ENCODE data around the gene DYRK2.

The DYRK2 gene

DNA sequence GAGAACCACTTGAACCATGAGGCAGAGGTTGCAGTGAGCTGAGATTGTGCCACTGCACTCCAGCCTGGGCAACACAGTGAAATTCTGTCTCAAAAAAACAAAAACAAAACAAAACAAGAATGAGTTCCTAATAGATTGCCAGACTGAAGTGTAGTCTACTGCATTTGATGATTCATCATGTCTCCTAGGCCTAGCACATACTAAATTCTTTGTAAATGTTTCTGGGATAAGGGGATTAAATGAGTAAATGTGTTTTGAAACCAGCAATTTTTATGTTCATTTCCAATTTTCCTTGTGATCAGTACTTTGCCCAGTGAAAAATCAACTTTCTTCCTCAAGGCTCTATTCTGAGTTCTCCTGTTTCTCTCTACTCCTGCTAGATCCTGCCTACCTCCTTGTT is 2.9 kb upstream of the DYRK2 start:
- no peak overlapping the region for H3K9ac ChIP-seq (ENCODE audit: low read depth, low read length)
- no peak overlapping the region for H3K27ac ChIP-seq (ENCODE audit: low read depth, low read length)
- H3K4me1 ChIP-seq (ENCODE audit: control insufficient read depth, insufficient read depth, low read length): peaks cover 11% of the 10 kb centered on the region
- H3K27me3 ChIP-seq (ENCODE audit: control insufficient read depth, insufficient read depth, low read length): no peaks in the 10 kb centered on the region
- no peak overlapping the region for H3K4me3 ChIP-seq (ENCODE audit: low read depth, low read length)
- no peaks in the 10 kb centered on the region for H3K36me3 ChIP-seq (ENCODE audit: control insufficient read depth, insufficient read depth, low read length)
- no peaks in the 10 kb centered on the region for H3K9me3 ChIP-seq (ENCODE audit: control insufficient read depth, insufficient read depth, low read length)

DNA sequence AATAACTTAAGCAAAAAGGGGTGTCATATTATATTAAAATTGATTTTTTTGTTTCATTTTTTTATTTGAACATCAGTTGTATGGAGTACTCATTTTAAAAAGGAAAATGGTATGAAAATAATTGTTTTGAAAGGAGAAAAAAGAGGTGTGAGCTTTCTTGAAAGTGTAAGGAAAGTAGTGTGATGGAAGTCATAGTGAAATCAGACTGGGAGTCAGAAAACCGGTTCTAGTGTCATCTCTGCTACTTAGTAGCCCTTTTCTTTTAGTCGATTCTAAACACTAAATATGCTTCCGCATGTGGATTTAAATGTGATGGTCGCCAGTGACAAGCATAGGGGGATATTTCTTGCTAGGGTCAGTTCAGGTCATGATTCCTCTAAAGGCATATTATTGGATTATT is 1.8 kb upstream of the DYRK2 start:
- H3K27ac ChIP-seq (ENCODE audit: low read depth, low read length): no peak overlapping the region
- H3K36me3 ChIP-seq (ENCODE audit: control insufficient read depth, insufficient read depth, low read length): peaks cover 10% of the 10 kb centered on the region
- H3K4me3 ChIP-seq (ENCODE audit: low read depth, low read length): no peak overlapping the region
- no peaks in the 10 kb centered on the region for H3K27me3 ChIP-seq (ENCODE audit: control insufficient read depth, insufficient read depth, low read length)
- H3K9me3 ChIP-seq (ENCODE audit: control insufficient read depth, insufficient read depth, low read length): no peaks in the 10 kb centered on the region
- no peak overlapping the region for H3K9ac ChIP-seq (ENCODE audit: low read depth, low read length)
- H3K4me1 ChIP-seq (ENCODE audit: control insufficient read depth, insufficient read depth, low read length): peaks cover 22% of the 10 kb centered on the region

DNA sequence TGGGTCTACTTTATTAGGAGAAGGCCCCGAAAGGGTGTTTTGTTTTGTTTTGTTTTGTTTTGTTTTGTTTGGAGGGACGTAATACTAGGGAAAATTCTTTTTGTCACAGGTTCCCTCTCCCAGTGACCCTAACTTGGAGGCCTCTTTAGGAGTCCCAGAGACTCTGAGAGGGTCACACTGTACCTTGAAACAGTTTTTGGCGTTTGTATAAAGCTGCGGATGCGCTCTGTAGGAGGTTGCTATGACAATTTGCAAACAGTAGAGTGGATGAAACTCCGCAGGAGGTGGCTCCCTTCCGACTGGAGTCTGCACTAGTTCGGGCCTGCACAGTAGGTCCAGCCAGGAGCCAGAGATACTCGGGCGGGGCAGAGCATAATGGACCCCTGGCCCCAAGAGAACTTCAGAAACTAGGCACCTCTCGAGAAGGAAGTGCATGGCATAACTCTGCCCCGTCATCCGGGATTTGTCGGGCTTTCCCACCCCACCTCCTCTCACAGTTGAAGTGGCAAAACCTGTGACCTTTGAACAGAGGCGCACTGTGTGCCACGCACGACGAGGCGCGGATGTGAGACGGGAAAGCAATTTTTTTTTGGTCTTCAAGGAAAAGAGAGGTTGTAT is 1.3 kb upstream of the DYRK2 start:
- H3K27ac ChIP-seq (ENCODE audit: low read depth, low read length): no peak overlapping the region
- no peaks in the 10 kb centered on the region for H3K27me3 ChIP-seq (ENCODE audit: control insufficient read depth, insufficient read depth, low read length)
- no peaks in the 10 kb centered on the region for H3K9me3 ChIP-seq (ENCODE audit: control insufficient read depth, insufficient read depth, low read length)
- peaks cover 15% of the 10 kb centered on the region for H3K36me3 ChIP-seq (ENCODE audit: control insufficient read depth, insufficient read depth, low read length)
- H3K9ac ChIP-seq (ENCODE audit: low read depth, low read length): no peak overlapping the region
- peaks cover 22% of the 10 kb centered on the region for H3K4me1 ChIP-seq (ENCODE audit: control insufficient read depth, insufficient read depth, low read length)
- peak overlapping the region; percentile 89 for H3K4me3 ChIP-seq (ENCODE audit: low read depth, low read length)

DNA sequence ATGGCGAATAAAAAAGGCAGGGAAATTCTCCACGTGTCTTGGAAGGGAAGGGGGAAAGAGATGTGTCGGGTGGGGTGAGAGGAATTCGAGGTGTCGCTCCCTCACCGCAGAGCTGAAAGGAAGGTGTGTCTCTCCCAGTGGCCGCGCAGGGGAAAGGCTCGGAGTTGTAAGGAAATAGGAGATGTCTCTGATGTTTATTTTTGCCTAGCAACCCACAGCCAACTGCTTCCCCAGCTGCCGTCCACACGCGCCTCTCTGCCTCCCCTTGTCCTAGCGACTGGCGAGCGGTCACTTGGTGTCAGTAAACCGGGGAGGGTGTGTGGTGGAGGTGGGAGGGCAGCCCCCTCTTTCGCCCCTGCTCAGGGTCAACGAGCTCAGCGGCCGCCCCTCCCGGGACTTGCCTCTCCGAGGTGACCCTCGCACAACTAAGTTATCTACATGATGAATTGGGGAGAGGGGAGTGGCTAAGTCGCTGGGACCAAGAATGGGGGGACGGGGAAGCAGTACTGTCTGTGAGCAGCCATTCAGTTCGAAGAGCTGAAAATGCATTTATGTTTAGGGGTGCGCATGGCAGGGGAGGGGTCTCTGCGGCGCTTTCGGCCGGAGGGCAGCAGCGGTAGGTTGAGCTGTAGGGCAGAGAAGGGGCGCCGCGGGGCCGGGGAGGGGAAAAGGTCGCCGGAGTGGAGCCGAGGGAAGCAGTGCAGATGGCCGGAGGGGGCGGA is 585 bp upstream of the DYRK2 start:
- Histone ChIP-seq H3K9ac (ENCODE audit: low read depth, low read length) (peak overlapping the region; percentile 56; the same call in 1 of the 2 replicates), H3K4me1 (ENCODE audit: control insufficient read depth, insufficient read depth, low read length) (peaks cover 22% of the 10 kb centered on the region), H3K36me3 (ENCODE audit: control insufficient read depth, insufficient read depth, low read length) (peaks cover 15% of the 10 kb centered on the region), H3K9me3 (ENCODE audit: control insufficient read depth, insufficient read depth, low read length) (no peaks in the 10 kb centered on the region), H3K4me3 (ENCODE audit: low read depth, low read length) (peak overlapping the region; percentile 89), H3K27ac (ENCODE audit: low read depth, low read length) (peak overlapping the region; percentile 46), H3K27me3 (ENCODE audit: control insufficient read depth, insufficient read depth, low read length) (no peaks in the 10 kb centered on the region)

DNA sequence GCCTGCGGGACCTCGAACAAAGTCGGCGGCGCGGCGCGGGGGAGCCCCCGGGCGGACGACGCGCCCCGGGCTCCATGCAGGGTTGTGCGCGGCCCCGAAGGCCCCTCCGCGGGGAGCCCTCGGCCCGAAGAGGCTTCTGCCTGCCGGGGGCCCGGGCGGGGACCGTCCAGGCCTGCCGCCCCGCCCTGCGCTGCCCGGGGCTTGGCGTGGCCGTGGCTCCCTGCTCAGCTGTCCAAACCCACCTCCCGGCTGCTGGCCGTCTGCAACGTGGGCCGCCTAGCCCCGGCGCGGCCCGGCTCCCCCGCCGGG is 670 bp downstream of the DYRK2 start:
- Histone ChIP-seq H3K27me3 (ENCODE audit: control insufficient read depth, insufficient read depth, low read length) (no peaks in the 10 kb centered on the region), H3K27ac (ENCODE audit: low read depth, low read length) (peak overlapping the region; percentile 84), H3K4me3 (ENCODE audit: low read depth, low read length) (peak overlapping the region; percentile 78), H3K9me3 (ENCODE audit: control insufficient read depth, insufficient read depth, low read length) (no peaks in the 10 kb centered on the region), H3K4me1 (ENCODE audit: control insufficient read depth, insufficient read depth, low read length) (peaks cover 22% of the 10 kb centered on the region), H3K36me3 (ENCODE audit: control insufficient read depth, insufficient read depth, low read length) (peaks cover 26% of the 10 kb centered on the region), H3K9ac (ENCODE audit: low read depth, low read length) (peak overlapping the region; percentile 90)

DNA sequence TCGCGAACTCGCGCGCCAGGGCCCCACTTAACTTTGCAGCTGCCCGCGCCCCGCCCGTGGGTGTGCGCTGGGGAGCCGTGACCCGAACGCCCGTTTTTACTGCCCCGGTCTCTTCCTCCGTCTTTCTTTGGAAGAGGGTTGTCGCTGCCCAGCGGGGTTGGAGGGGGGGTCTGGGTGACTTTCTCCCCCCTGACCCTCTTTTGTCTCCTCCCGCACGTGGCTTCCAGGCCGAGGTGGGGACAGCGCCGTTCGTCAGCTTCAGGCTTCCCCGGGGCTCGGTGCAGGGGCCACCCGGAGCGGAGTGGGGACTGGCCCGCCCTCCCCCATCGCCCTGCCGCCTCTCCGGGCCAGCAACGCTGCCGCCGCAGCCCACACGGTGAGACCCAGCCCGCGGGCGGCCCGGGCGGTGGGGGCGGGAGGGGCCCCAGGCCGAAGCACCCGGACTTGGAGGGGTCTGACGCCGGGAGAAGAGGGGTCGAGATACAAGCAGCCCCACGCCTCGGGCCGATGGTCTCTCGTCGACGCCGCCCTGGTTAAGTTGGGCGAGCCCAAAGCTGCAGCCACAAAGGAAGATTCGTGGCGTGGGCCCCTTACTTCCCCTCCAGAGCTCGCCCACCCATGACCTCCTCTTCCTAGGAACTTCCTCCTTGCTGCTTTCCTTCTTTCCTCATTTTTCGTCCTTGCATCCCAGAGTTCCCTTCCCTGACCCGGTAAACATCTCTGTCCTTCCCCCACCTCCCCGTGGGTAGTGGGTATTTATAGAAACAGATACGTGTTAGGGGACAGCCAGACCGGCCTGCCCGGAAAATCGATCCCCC is 1.2 kb downstream of the DYRK2 start:
- Histone ChIP-seq H3K27ac (ENCODE audit: low read depth, low read length) (peak overlapping the region; percentile 84), H3K4me1 (ENCODE audit: control insufficient read depth, insufficient read depth, low read length) (peaks cover 22% of the 10 kb centered on the region), H3K27me3 (ENCODE audit: control insufficient read depth, insufficient read depth, low read length) (no peaks in the 10 kb centered on the region)

DNA sequence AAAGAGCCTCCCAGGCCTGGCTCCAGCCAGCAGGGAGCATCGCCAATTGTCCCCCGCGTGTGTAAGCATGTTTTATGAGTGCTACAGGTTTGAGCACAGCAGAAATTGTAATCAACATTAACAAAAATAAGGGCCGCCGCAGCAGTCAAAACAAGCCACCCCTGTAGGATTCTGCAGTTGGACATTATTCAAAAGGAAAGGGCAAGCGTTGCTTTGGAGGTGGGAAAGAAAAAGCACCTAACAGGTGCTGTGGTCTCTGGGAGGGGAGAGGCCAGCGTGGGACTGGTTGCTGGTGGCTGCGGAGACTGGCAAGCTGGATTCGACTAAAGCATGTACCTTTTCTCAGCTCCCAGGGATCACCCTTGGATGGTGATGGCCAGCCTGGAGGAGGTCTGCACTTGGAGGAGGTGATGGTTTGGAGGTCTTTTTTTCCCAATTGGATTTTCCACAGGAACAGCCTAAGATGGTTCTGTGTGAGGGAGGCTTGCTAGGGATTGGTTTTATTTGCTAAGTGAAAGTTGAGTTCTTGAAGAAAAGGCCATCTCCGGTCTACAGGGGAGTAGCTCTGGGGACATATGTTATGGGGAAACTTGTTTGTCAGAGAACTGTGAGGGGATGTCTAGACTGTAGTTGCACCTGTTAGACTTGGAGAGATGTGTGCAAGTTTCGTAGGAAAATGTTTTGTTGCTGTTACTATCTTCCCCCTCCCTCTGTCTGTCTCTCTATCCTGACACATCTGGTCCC is 2.0 kb downstream of the DYRK2 start:
- peaks cover 32% of the 10 kb centered on the region for H3K36me3 ChIP-seq (ENCODE audit: control insufficient read depth, insufficient read depth, low read length)
- no peaks in the 10 kb centered on the region for H3K27me3 ChIP-seq (ENCODE audit: control insufficient read depth, insufficient read depth, low read length)
- peak overlapping the region; percentile 90 for H3K9ac ChIP-seq (ENCODE audit: low read depth, low read length)
- H3K9me3 ChIP-seq (ENCODE audit: control insufficient read depth, insufficient read depth, low read length): no peaks in the 10 kb centered on the region
- H3K4me3 ChIP-seq (ENCODE audit: low read depth, low read length): peak overlapping the region; percentile 78
- H3K27ac ChIP-seq (ENCODE audit: low read depth, low read length): no peak overlapping the region
- peaks cover 24% of the 10 kb centered on the region for H3K4me1 ChIP-seq (ENCODE audit: control insufficient read depth, insufficient read depth, low read length)

More for the DNA sequence above, 1.2 kb downstream of the DYRK2 start:
- Histone ChIP-seq H3K9me3 (ENCODE audit: control insufficient read depth, insufficient read depth, low read length) (no peaks in the 10 kb centered on the region), H3K4me3 (ENCODE audit: low read depth, low read length) (peak overlapping the region; percentile 78), H3K9ac (ENCODE audit: low read depth, low read length) (peak overlapping the region; percentile 90), H3K36me3 (ENCODE audit: control insufficient read depth, insufficient read depth, low read length) (peaks cover 30% of the 10 kb centered on the region)

DNA sequence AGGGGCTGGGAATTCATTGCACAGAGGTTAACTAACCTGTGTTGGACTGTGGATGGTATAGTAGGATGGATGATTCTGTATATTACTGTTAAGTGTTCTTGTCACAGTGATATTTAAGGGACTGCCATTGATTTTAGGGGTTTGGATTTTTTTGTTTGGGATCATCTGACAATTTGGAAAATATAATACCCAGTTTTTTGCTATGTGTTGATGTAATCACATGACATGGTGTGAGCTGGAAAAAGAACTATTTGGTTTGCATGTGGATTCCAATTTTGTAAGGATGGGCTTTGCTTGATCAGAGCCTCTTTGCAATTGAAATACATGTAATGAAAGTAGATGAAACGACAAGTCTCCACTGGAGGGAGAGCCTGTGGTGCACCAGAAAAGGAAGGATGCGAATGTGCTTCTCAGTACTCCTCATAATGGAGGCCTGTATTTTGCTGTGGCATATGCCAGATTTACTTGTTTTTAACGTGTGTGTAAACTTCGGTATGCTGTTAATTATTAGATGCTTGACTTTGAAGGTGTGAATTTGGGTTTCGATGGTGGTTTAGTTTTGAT is 2.7 kb downstream of the DYRK2 start:
- peaks cover 26% of the 10 kb centered on the region for H3K4me1 ChIP-seq (ENCODE audit: control insufficient read depth, insufficient read depth, low read length)
- no peaks in the 10 kb centered on the region for H3K27me3 ChIP-seq (ENCODE audit: control insufficient read depth, insufficient read depth, low read length)
- H3K27ac ChIP-seq (ENCODE audit: low read depth, low read length): no peak overlapping the region
- H3K9ac ChIP-seq (ENCODE audit: low read depth, low read length): peak overlapping the region; percentile 90; the same call in 1 of the 2 replicates
- H3K4me3 ChIP-seq (ENCODE audit: low read depth, low read length): peak overlapping the region; percentile 78
- no peaks in the 10 kb centered on the region for H3K9me3 ChIP-seq (ENCODE audit: control insufficient read depth, insufficient read depth, low read length)
- peaks cover 38% of the 10 kb centered on the region for H3K36me3 ChIP-seq (ENCODE audit: control insufficient read depth, insufficient read depth, low read length)

DNA sequence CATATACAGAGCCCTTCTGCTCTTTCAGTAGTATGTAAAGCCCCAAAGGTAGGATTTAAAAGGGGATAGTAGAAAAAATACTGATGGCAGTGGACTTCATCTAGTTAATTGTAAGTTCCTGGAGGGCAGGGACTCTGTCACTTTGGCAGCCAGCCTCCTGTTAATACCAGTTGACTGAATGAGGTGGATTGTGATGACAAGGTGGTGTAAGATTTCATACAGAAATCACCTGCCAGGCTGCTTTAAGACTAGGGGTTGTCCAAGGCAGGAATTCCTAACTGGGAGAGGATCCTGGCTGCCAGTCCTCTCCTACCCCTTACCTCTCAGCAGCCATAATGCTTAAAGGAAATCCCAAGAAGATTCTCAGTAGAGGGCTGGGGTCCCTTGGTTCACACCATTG is 7.3 kb downstream of the DYRK2 start:
- H3K27me3 ChIP-seq (ENCODE audit: control insufficient read depth, insufficient read depth, low read length): no peaks in the 10 kb centered on the region
- no peaks in the 10 kb centered on the region for H3K9me3 ChIP-seq (ENCODE audit: control insufficient read depth, insufficient read depth, low read length)
- no peak overlapping the region for H3K27ac ChIP-seq (ENCODE audit: low read depth, low read length)
- peaks cover 80% of the 10 kb centered on the region for H3K36me3 ChIP-seq (ENCODE audit: control insufficient read depth, insufficient read depth, low read length)
- peaks cover 18% of the 10 kb centered on the region for H3K4me1 ChIP-seq (ENCODE audit: control insufficient read depth, insufficient read depth, low read length)
- no peak overlapping the region for H3K4me3 ChIP-seq (ENCODE audit: low read depth, low read length)
- no peak overlapping the region for H3K9ac ChIP-seq (ENCODE audit: low read depth, low read length)

DNA sequence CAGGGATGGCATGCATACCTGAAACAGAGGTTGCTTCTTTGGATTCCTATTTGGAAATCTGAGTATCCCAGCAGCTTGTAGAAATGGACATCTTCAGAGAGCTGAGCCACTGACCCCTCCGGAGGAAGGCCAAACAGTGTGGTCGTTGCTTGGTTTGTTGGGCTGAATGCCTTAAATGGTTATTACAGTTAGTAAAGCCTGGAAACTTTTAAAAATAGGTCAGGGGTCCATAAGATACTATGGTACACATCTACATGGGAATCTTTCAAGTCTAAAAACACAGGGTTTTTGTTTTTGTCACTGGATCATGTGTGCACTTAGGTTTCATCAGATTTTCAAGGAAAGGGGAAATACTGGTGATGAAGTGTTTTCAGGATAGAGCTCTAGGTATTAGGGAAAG is 7.7 kb downstream of the DYRK2 start:
- Histone ChIP-seq H3K27me3 (ENCODE audit: control insufficient read depth, insufficient read depth, low read length) (no peaks in the 10 kb centered on the region), H3K27ac (ENCODE audit: low read depth, low read length) (no peak overlapping the region), H3K9ac (ENCODE audit: low read depth, low read length) (no peak overlapping the region), H3K4me3 (ENCODE audit: low read depth, low read length) (no peak overlapping the region), H3K36me3 (ENCODE audit: control insufficient read depth, insufficient read depth, low read length) (peaks cover 78% of the 10 kb centered on the region), H3K4me1 (ENCODE audit: control insufficient read depth, insufficient read depth, low read length) (peaks cover 18% of the 10 kb centered on the region), H3K9me3 (ENCODE audit: control insufficient read depth, insufficient read depth, low read length) (no peaks in the 10 kb centered on the region)

Measured in HUES48 (cell line).